GM19455 (cell line): ENCODE data around the gene SMNDC1.

Experiments
- ATAC-seq: cut with Tn5 transposase; IDR thresholded peaks from one replicate; pipeline ENCODE4 v1.9.1; 2021; ENCODE audit not compliant: unreplicated experiment

The SMNDC1 gene

GRCh38 chr10:110330675-110331074 lies 26.0 kb upstream of the SMNDC1 start:
- ATAC-seq, result no peak

- ATAC-seq, result no peak
These were observed 22.7 kb upstream of the SMNDC1 start for GRCh38 chr10:110327262-110327914.

- ATAC-seq, result no peak
These were observed 21.8 kb upstream of the SMNDC1 start for GRCh38 chr10:110326351-110327032.

GRCh38 chr10:110324805-110325280 lies 20.1 kb upstream of the SMNDC1 start:
- no peak for ATAC-seq

GRCh38 chr10:110324201-110324804 lies 19.6 kb upstream of the SMNDC1 start:
- ATAC-seq, result no peak

GRCh38 chr10:110323503-110323902 lies 18.8 kb upstream of the SMNDC1 start:
- no peak for ATAC-seq

- no peak for ATAC-seq
These were observed 17.3 kb upstream of the SMNDC1 start for GRCh38 chr10:110321869-110322620.

- no peak for ATAC-seq
These were observed 13.4 kb upstream of the SMNDC1 start for GRCh38 chr10:110317866-110318850.

- no peak for ATAC-seq
These were observed 9.0 kb upstream of the SMNDC1 start for GRCh38 chr10:110313674-110314073.

- no peak for ATAC-seq
These were observed 7.5 kb upstream of the SMNDC1 start for GRCh38 chr10:110312206-110312605.

- ATAC-seq, result no peak
These were observed 6.7 kb upstream of the SMNDC1 start for GRCh38 chr10:110311357-110311949.

GRCh38 chr10:110310741-110311140 lies 6.0 kb upstream of the SMNDC1 start:
- ATAC-seq, result no peak

GRCh38 chr10:110307805-110308204 lies 3.1 kb upstream of the SMNDC1 start:
- ATAC-seq, result no peak

- ATAC-seq, result no peak
These were observed 1.7 kb upstream of the SMNDC1 start for GRCh38 chr10:110306452-110306768.

GRCh38 chr10:110305767-110306451 lies 1.2 kb upstream of the SMNDC1 start:
- ATAC-seq, result peak; percentile 44

- ATAC-seq, result peak; percentile 49
These were observed 333 bp downstream of the SMNDC1 start for GRCh38 chr10:110304394-110304779.

GRCh38 chr10:110303681-110304080 lies 1.0 kb downstream of the SMNDC1 start:
- ATAC-seq, result no peak

- no peak for ATAC-seq
These were observed 4.2 kb downstream of the SMNDC1 start for GRCh38 chr10:110300486-110300986.

GRCh38 chr10:110296966-110297365 lies 7.8 kb downstream of the SMNDC1 start:
- ATAC-seq, result no peak
